Heart left ventricle (tissue), 16 donors: ENCODE results near the gene DENND1B. TPM values are rescaled to one million over a fixed set of nuclear protein-coding genes. Genes with fewer than 3 reads are reported as not detected.

ENCODE experiments used
- ATAC-seq, 4 donors: fragments of 200-7000 bp; cut with Tn5 transposase; one replicate each; pipeline ENCODE4 v1.9.1; 2020 to 2022; ENCODE audit warnings: moderate library complexity in 4 of 4, mild to moderate bottlenecking in 3 of 4, moderate number of reproducible peaks in 1 of 4
- DNase-seq, 5 donors: peaks; one replicate each; pipeline ENCODE4 v3.0.0-alpha.2; 2020
- H3K27ac ChIP-seq, 12 donors: fragments of 200-600 bp; sonication (generic) in 4 of 12; one replicate each; pipeline versions ENCODE4 v1.5.0 to v1.8.0; 2016 to 2022; ENCODE audit warnings: mild to moderate bottlenecking in 2 of 12
- H3K27me3 ChIP-seq, 9 donors: fragments of 200-600 bp; sonication (generic) in 2 of 9; one replicate each; pipeline versions ENCODE4 v1.5.1 to v1.8.0; 2016 to 2022; ENCODE audit warnings: mild to moderate bottlenecking in 3 of 9
- H3K36me3 ChIP-seq, 9 donors: fragments of 200-600 bp; sonication (generic) in 2 of 9; one replicate each; pipeline versions ENCODE4 v1.5.0 to v1.8.0; 2018 to 2022; ENCODE audit warnings: mild to moderate bottlenecking in 2 of 9
- H3K4me1 ChIP-seq, 12 donors: fragments of 200-600 bp; sonication (generic) in 4 of 12; one replicate each; pipeline versions ENCODE4 v1.5.0 to v1.8.0; 2016 to 2022; ENCODE audit warnings: mild to moderate bottlenecking in 3 of 12
- H3K4me3 ChIP-seq, 12 donors: fragments of 200-600 bp; sonication (generic) in 4 of 12; one replicate each; pipeline versions ENCODE4 v1.5.0 to v1.8.0; 2017 to 2022; ENCODE audit warnings: mild to moderate bottlenecking in 9 of 12, moderate library complexity in 4 of 12
- H3K9me3 ChIP-seq, 12 donors: fragments of 200-600 bp; sonication (generic) in 4 of 12; one replicate each; pipeline versions ENCODE4 v1.5.0 to v1.8.0; 2016 to 2022; ENCODE audit warnings: mild to moderate bottlenecking in 1 of 12
- POLR2A ChIP-seq, 2 donors: fragments of 450-650 bp; IDR thresholded peaks; one replicate each; pipeline ENCODE4 v1.6.1; 2017; ENCODE audit warnings: antibody characterized with exemption in 2 of 2, mild to moderate bottlenecking in 2 of 2, moderate library complexity in 2 of 2
- WGBS, 4 donors: extraction: QIAGEN DNeasy Blood & Tissue Kit in 2 of 4; methylation state at CpG; one replicate each; pipeline versions ENCODE4 v1.1.5 to v1.1.7; 2013 to 2018; 5-methylcytosine and 5-hydroxymethylcytosine counted together
- intact Hi-C, 10 donors: fragments of 100-400 bp; cut with DNase I; formaldehyde crosslinking; loops; one replicate each; pipeline versions ENCODE4 v1.11.1 to v1.14.2; 2022
- polyA plus RNA-seq, 2 donors: library from polyadenylated mRNA; stranded (reverse); fragments of 200-250 nt; gene quantifications; one replicate each; pipeline ENCODE4 v1.2.3, GENCODE V29; 2013
- total RNA-seq, 9 donors: library from RNA; depleted of rRNA in 2 of 9; stranded (reverse); fragments of >200 nt in 2 of 9; fragmentation: NEBNext Ultra II Directional in 3 of 9; extraction: Animal tissue kit (Norgen Biotek cat#: 25700) in 3 of 9; gene quantifications; one replicate each; pipeline versions ENCODE4 v1.1.0 to v1.2.4, GENCODE V29; 2016 to 2023
- TF ChIP-seq, protein P1 (sequence below), 12 donors: fragments of 200-600 bp; sonication (generic) in 4 of 12; IDR thresholded peaks; one replicate each; pipeline versions ENCODE4 v1.5.0 to v1.8.0; 2018 to 2022; ENCODE audit warnings: antibody characterized with exemption in 12 of 12, mild to moderate bottlenecking in 5 of 12
- donor health status: ischemic (EF 13 %, LVEDD 7.1; RV severe dilation, severe dysfunction).
- donor health status: healthy with polysubstance abuse.
- donor health status: DM: no; HTN: yes; CAD: no.
- donor health status: DM: no; HTN: no; CAD: no.
- donor health status: ischemic (EF 25% LVEDD 6.9; RV normal size, moderate dysfunction).
- donor health status: ischemic (EF 25% LVEDD 5.7; RV mildly dilated, moderate dysfunction).
- donor health status: healthy.
- donor health status: DM: yes; HTN: yes; CAD: no.
- donor health status: ischemic (EF 35%, LVEDD 5.7; RV mildly dilated, moderate dysfunction).
- donor health status: nonischemic (EF 11% LVEDD 7.7; RV severe dilation, severe dysfunction).
- donor health status: DM: yes; HTN: yes; CAD: no.
- donor health status: PGD.
- donor health status: ischemic (EF 29% LVEDD 5.4; RV normal size, mild dysfunction).
- donor health status: nonischemic (EF 23%, LVEDD 6.1; RV moderate dilation, normal function).

Gene DENND1B
- total and polyA plus RNA-seq, 11 donors = 4.0 to 31.4 (median 21.0) TPM

- intact Hi-C loops = no loop called here
- WGBS, 4 donors = 0 to 14% (median 8%) methylated on average over 1 of the region's 1 CpG
- Histone ChIP-seq H3K27me3 (no peaks in the 10 kb centered on the region), H3K4me1 (peaks cover 0 to 33% (median 16%) of the 10 kb centered on the region in 12 donors), H3K9me3 (peaks cover 0 to 16% (median 8%) of the 10 kb centered on the region in 12 donors), H3K27ac (no peak overlapping the region), H3K4me3 (no peak overlapping the region), H3K36me3 (peaks cover 0 to 3% (median 0%) of the 10 kb centered on the region in 9 donors)
- ATAC-seq (no peak), DNase-seq (no peak)
- TF ChIP-seq, protein P1, sequence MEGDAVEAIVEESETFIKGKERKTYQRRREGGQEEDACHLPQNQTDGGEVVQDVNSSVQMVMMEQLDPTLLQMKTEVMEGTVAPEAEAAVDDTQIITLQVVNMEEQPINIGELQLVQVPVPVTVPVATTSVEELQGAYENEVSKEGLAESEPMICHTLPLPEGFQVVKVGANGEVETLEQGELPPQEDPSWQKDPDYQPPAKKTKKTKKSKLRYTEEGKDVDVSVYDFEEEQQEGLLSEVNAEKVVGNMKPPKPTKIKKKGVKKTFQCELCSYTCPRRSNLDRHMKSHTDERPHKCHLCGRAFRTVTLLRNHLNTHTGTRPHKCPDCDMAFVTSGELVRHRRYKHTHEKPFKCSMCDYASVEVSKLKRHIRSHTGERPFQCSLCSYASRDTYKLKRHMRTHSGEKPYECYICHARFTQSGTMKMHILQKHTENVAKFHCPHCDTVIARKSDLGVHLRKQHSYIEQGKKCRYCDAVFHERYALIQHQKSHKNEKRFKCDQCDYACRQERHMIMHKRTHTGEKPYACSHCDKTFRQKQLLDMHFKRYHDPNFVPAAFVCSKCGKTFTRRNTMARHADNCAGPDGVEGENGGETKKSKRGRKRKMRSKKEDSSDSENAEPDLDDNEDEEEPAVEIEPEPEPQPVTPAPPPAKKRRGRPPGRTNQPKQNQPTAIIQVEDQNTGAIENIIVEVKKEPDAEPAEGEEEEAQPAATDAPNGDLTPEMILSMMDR (IDR thresholded peaks at IDR 0.05) = no peak
- no peak for TF ChIP-seq POLR2A (IDR thresholded peaks at IDR 0.05)
Observed at GRCh38 chr1:197685785-197686184, 89.5 kb downstream of the DENND1B start.

- no peak overlapping the region for H3K27ac ChIP-seq
- peaks cover 0 to 3% (median 0%) of the 10 kb centered on the region in 9 donors for H3K36me3 ChIP-seq
- H3K4me1 ChIP-seq = peaks cover 0 to 33% (median 16%) of the 10 kb centered on the region in 12 donors
- H3K27me3 ChIP-seq = no peaks in the 10 kb centered on the region
- intact Hi-C loops = no loop called here
- 61 to 69% (median 65%) methylated on average over 6 of the region's 6 CpGs for WGBS, 4 donors
- no peak for DNase-seq
- H3K9me3 ChIP-seq = peaks cover 0 to 15% (median 8%) of the 10 kb centered on the region in 12 donors
- ATAC-seq = peak in 1 of 4 donors; percentile 33
- TF ChIP-seq POLR2A (IDR thresholded peaks at IDR 0.05) = no peak
- TF ChIP-seq, protein P1 (IDR thresholded peaks at IDR 0.05) = no peak
- H3K4me3 ChIP-seq = no peak overlapping the region
Observed at GRCh38 chr1:197683895-197684553, 91.3 kb downstream of the DENND1B start.

DNA sequence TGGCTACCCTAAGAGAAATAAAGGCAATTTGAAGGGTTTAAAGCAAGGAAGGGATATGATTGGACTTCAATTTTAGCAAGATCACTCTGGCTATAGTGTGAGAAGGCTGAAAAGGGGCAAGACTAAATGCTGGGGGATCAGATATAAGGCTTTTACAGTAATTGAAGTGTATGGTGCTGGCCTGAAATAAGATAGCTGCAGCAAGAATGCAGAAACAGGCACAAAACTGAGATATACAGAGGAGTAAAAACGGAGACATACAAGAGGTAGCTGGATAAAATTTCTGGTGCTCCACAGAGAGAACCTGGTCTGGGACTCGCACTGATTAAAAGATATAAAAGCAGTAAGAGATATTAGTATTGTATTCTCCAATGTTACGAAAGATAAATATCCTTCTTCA, 92.0 kb downstream of the DENND1B start:
- peaks cover 0 to 33% (median 16%) of the 10 kb centered on the region in 12 donors for H3K4me1 ChIP-seq
- DNase-seq (no peak), ATAC-seq (no peak)
- intact Hi-C loops = no loop called here
- H3K4me3 ChIP-seq = no peak overlapping the region
- no peaks in the 10 kb centered on the region for H3K36me3 ChIP-seq
- TF ChIP-seq, protein P1 (IDR thresholded peaks at IDR 0.05) = no peak
- TF ChIP-seq POLR2A (IDR thresholded peaks at IDR 0.05) = no peak
- H3K9me3 ChIP-seq = peaks cover 0 to 7% (median 3%) of the 10 kb centered on the region in 12 donors
- no peak overlapping the region for H3K27ac ChIP-seq
- H3K27me3 ChIP-seq = no peaks in the 10 kb centered on the region
- 76 to 81% (median 78%) methylated on average over 3 of the region's 3 CpGs for WGBS, 4 donors

GRCh38 chr1:197680311-197680710, 95.0 kb downstream of the DENND1B start:
- DNase-seq = no peak

More at GRCh38 chr1:197680311-197680710, 95.0 kb downstream of the DENND1B start:
- no peaks in the 10 kb centered on the region for H3K36me3 ChIP-seq
- no peak overlapping the region for H3K4me3 ChIP-seq
- TF ChIP-seq POLR2A (IDR thresholded peaks at IDR 0.05) = no peak
- TF ChIP-seq, protein P1 (IDR thresholded peaks at IDR 0.05) = no peak
- no peak for ATAC-seq
- no peaks in the 10 kb centered on the region for H3K9me3 ChIP-seq
- intact Hi-C loops = no loop called here
- H3K4me1 ChIP-seq = peaks cover 0 to 31% (median 6%) of the 10 kb centered on the region in 12 donors
- H3K27ac ChIP-seq = no peak overlapping the region
- no peaks in the 10 kb centered on the region for H3K27me3 ChIP-seq
- WGBS, 4 donors = 93 to 100% (median 96%) methylated on average over 1 of the region's 1 CpG
